GM23338 (cell line): ENCODE measurements around the gene POLR1A. TPM values are rescaled to one million over a fixed set of nuclear protein-coding genes. Genes with fewer than 3 reads are reported as not detected.

ENCODE experiments used
- ATAC-seq: fragments of 200-7000 bp; cut with Tn5 transposase; 3 replicates; pipeline ENCODE4 v1.9.1; 2020
- DNase-seq: peaks from one replicate; pipeline ENCODE4 v3.0.0-alpha.2; 2015; ENCODE audit warnings: low spot score
- H2AFZ ChIP-seq: fragments of 200-600 bp; sonication (generic); 2 replicates; pipeline ENCODE4 v1.8.0; 2016; ENCODE audit warnings: antibody characterized with exemption, mild to moderate bottlenecking, moderate library complexity
- H3F3A ChIP-seq: fragments of 200-600 bp; sonication (generic); replicated peaks from 2 replicates; pipeline ENCODE4 v1.8.0; 2017; ENCODE audit warnings: antibody characterized with exemption, mixed run types, low read depth
- H3K27ac ChIP-seq: fragments of 200-600 bp; sonication (generic); 2 replicates; pipeline ENCODE4 v1.6.1; 2016; ENCODE audit warnings: low read depth
- H3K27me3 ChIP-seq: fragments of 200-600 bp; sonication (generic); 2 replicates; pipeline ENCODE4 v1.8.0; 2016; ENCODE audit warnings: mild to moderate bottlenecking, mixed run types, moderate library complexity; ENCODE audit not compliant: insufficient read depth
- H3K36me3 ChIP-seq: fragments of 200-600 bp; sonication (generic); 2 replicates; pipeline ENCODE4 v1.8.0; 2016; ENCODE audit warnings: mild to moderate bottlenecking; ENCODE audit not compliant: insufficient read depth
- H3K4me1 ChIP-seq: fragments of 200-600 bp; sonication (generic); 2 replicates; pipeline ENCODE4 v1.8.0; 2016; ENCODE audit warnings: mild to moderate bottlenecking, moderate library complexity; ENCODE audit not compliant: insufficient read depth
- H3K4me2 ChIP-seq: fragments of 200-600 bp; sonication (generic); 2 replicates; pipeline ENCODE4 v1.7.1; 2017; ENCODE audit warnings: mixed run types
- H3K4me3 ChIP-seq: fragments of 200-600 bp; sonication (generic); 2 replicates; pipeline ENCODE4 v1.6.1; 2016; ENCODE audit warnings: mixed run types
- H3K79me2 ChIP-seq: fragments of 200-600 bp; sonication (generic); replicated peaks from 2 replicates; pipeline ENCODE4 v1.8.0; 2017; ENCODE audit warnings: mild to moderate bottlenecking; ENCODE audit not compliant: insufficient read depth
- H3K9me2 ChIP-seq: fragments of 200-600 bp; sonication (generic); 2 replicates; pipeline ENCODE4 v1.8.0; 2017; ENCODE audit not compliant: insufficient read depth
- H4K20me1 ChIP-seq: fragments of 200-600 bp; sonication (generic); replicated peaks from 2 replicates; pipeline ENCODE4 v1.8.0; 2017; ENCODE audit warnings: mild to moderate bottlenecking; ENCODE audit not compliant: insufficient read depth
- H3K27ac Mint-ChIP-seq: 2 replicates; pipeline ENCODE4 v1.8.0; 2020; ENCODE audit warnings: inconsistent platforms, mild to moderate bottlenecking, moderate library complexity, mixed read lengths
- H3K27me3 Mint-ChIP-seq: 3 replicates; pipeline ENCODE4 v1.8.0; 2022; ENCODE audit warnings: low read depth, mild to moderate bottlenecking, moderate library complexity, mixed read lengths, inconsistent platforms; ENCODE audit not compliant: insufficient read depth, poor library complexity
- H3K36me3 Mint-ChIP-seq: 3 replicates; pipeline ENCODE4 v1.8.0; 2021; ENCODE audit warnings: low read depth, mild to moderate bottlenecking, inconsistent platforms, moderate library complexity, mixed read lengths
- H3K4me1 Mint-ChIP-seq: 3 replicates; pipeline ENCODE4 v1.8.0; 2020; ENCODE audit warnings: mild to moderate bottlenecking, inconsistent platforms, mixed read lengths
- H3K4me3 Mint-ChIP-seq: 3 replicates; pipeline ENCODE4 v1.8.0; 2021; ENCODE audit warnings: moderate library complexity, mild to moderate bottlenecking, inconsistent platforms, mixed read lengths
- H3K9me3 Mint-ChIP-seq: 3 replicates; pipeline ENCODE4 v1.8.0; 2020; ENCODE audit warnings: moderate library complexity, mild to moderate bottlenecking, inconsistent platforms, mixed read lengths
- CREB1 ChIP-seq: fragments of 250-450 bp; sonication (Bioruptor Pico); IDR thresholded peaks from 2 replicates; pipeline ENCODE4 v1.5.0; 2020; ENCODE audit warnings: low read depth, mild to moderate bottlenecking, moderate library complexity
- CTCF ChIP-seq, 2 experiments: fragments of 200-600 bp in 1 of 2; sonication (generic) in 1 of 2; conservative IDR thresholded peaks; 2 replicates each; pipeline versions ENCODE4 v1.5.1 to v1.6.1; 2016 to 2017; ENCODE audit warnings: antibody characterized with exemption in 2 of 2, low read depth in 2 of 2, mild to moderate bottlenecking in 2 of 2, moderate library complexity in 1 of 2
- ETS1 ChIP-seq: IDR thresholded peaks from 2 replicates; pipeline ENCODE4 v1.6.1; 2016; ENCODE audit warnings: antibody characterized with exemption
- EZH2 ChIP-seq: fragments of 200-600 bp; sonication (generic); IDR thresholded peaks from one replicate; pipeline ENCODE4 v1.8.0; 2017; ENCODE audit warnings: antibody characterized with exemption, mild to moderate bottlenecking, low read depth; ENCODE audit not compliant: unreplicated experiment
- EZH2phosphoT487 ChIP-seq: fragments of 200-600 bp; sonication (generic); IDR thresholded peaks from one replicate; pipeline ENCODE4 v1.8.1; 2018; ENCODE audit warnings: antibody characterized with exemption; ENCODE audit not compliant: unreplicated experiment
- JUNB ChIP-seq: IDR thresholded peaks from one replicate; pipeline ENCODE4 v1.6.1; 2016; ENCODE audit warnings: antibody characterized with exemption; ENCODE audit not compliant: unreplicated experiment
- NANOG ChIP-seq: IDR thresholded peaks from 2 replicates; pipeline ENCODE4 v1.6.1; 2016; ENCODE audit warnings: antibody characterized with exemption, borderline replicate concordance
- POLR2AphosphoS5 ChIP-seq: IDR thresholded peaks from 2 replicates; pipeline ENCODE4 v1.6.1; 2016; ENCODE audit warnings: antibody characterized with exemption, low read depth
- STAT1 ChIP-seq: IDR thresholded peaks from one replicate; pipeline ENCODE4 v1.6.1; 2016; ENCODE audit warnings: antibody characterized with exemption; ENCODE audit not compliant: unreplicated experiment
- ZNF114 ChIP-seq: fragments of 250-450 bp; sonication (Bioruptor Pico); IDR thresholded peaks from 2 replicates; pipeline ENCODE4 v1.5.0; 2020; ENCODE audit warnings: mild to moderate bottlenecking, moderate library complexity
- ZNF331 ChIP-seq: fragments of 250-450 bp; sonication (Bioruptor Pico); IDR thresholded peaks from 2 replicates; pipeline ENCODE4 v1.5.0; 2020; ENCODE audit warnings: low read depth, mild to moderate bottlenecking, moderate library complexity
- polyA plus RNA-seq: library from polyadenylated mRNA; unstranded; fragments of >200 nt; fragmentation: Nextera tagmentation; extraction: Ambion mirVana; gene quantifications from 2 replicates; pipeline ENCODE4 v1.2.1, GENCODE V29; 2016
- total RNA-seq: library from RNA; depleted of rRNA; stranded (reverse); fragments of >200 nt; shearing (Covaris generic); gene quantifications from 2 replicates; pipeline ENCODE4 v1.2.3, GENCODE V29; 2014
- TF ChIP-seq, protein P1 (sequence below): fragments of 250-450 bp; sonication (Bioruptor Pico); IDR thresholded peaks from 2 replicates; pipeline ENCODE4 v1.5.0; 2020; ENCODE audit warnings: mild to moderate bottlenecking, moderate library complexity
- TF ChIP-seq, protein P2 (sequence below): IDR thresholded peaks from one replicate; pipeline ENCODE4 v1.6.1; 2018; ENCODE audit warnings: antibody characterized with exemption; ENCODE audit not compliant: unreplicated experiment

The POLR1A gene
- total and polyA plus RNA-seq, 2 experiments from 2014 or later: 13.8 to 43.2 TPM

- peaks cover 34% of the 10 kb centered on the region for H3K9me3 Mint-ChIP-seq
- no peak overlapping the region for H3K27ac Mint-ChIP-seq
- Histone ChIP-seq H3K36me3 (no peaks in the 10 kb centered on the region), H3K9me2 (peaks cover 3% of the 10 kb centered on the region; the same call in 1 of the 2 replicates), H3K4me2 (no peak overlapping the region), H3K27me3 (no peaks in the 10 kb centered on the region), H3K27ac (no peak overlapping the region), H3K4me3 (no peak overlapping the region), H3F3A (no peaks in the 10 kb centered on the region), H3K79me2 (no peaks in the 10 kb centered on the region), H3K4me1 (peaks cover 8% of the 10 kb centered on the region; the same call in 1 of the 2 replicates), H2AFZ (no peak overlapping the region), H4K20me1 (no peaks in the 10 kb centered on the region)
- TF ChIP-seq STAT1: no peak
- TF ChIP-seq POLR2AphosphoS5: no peak
- TF ChIP-seq, protein P1, sequence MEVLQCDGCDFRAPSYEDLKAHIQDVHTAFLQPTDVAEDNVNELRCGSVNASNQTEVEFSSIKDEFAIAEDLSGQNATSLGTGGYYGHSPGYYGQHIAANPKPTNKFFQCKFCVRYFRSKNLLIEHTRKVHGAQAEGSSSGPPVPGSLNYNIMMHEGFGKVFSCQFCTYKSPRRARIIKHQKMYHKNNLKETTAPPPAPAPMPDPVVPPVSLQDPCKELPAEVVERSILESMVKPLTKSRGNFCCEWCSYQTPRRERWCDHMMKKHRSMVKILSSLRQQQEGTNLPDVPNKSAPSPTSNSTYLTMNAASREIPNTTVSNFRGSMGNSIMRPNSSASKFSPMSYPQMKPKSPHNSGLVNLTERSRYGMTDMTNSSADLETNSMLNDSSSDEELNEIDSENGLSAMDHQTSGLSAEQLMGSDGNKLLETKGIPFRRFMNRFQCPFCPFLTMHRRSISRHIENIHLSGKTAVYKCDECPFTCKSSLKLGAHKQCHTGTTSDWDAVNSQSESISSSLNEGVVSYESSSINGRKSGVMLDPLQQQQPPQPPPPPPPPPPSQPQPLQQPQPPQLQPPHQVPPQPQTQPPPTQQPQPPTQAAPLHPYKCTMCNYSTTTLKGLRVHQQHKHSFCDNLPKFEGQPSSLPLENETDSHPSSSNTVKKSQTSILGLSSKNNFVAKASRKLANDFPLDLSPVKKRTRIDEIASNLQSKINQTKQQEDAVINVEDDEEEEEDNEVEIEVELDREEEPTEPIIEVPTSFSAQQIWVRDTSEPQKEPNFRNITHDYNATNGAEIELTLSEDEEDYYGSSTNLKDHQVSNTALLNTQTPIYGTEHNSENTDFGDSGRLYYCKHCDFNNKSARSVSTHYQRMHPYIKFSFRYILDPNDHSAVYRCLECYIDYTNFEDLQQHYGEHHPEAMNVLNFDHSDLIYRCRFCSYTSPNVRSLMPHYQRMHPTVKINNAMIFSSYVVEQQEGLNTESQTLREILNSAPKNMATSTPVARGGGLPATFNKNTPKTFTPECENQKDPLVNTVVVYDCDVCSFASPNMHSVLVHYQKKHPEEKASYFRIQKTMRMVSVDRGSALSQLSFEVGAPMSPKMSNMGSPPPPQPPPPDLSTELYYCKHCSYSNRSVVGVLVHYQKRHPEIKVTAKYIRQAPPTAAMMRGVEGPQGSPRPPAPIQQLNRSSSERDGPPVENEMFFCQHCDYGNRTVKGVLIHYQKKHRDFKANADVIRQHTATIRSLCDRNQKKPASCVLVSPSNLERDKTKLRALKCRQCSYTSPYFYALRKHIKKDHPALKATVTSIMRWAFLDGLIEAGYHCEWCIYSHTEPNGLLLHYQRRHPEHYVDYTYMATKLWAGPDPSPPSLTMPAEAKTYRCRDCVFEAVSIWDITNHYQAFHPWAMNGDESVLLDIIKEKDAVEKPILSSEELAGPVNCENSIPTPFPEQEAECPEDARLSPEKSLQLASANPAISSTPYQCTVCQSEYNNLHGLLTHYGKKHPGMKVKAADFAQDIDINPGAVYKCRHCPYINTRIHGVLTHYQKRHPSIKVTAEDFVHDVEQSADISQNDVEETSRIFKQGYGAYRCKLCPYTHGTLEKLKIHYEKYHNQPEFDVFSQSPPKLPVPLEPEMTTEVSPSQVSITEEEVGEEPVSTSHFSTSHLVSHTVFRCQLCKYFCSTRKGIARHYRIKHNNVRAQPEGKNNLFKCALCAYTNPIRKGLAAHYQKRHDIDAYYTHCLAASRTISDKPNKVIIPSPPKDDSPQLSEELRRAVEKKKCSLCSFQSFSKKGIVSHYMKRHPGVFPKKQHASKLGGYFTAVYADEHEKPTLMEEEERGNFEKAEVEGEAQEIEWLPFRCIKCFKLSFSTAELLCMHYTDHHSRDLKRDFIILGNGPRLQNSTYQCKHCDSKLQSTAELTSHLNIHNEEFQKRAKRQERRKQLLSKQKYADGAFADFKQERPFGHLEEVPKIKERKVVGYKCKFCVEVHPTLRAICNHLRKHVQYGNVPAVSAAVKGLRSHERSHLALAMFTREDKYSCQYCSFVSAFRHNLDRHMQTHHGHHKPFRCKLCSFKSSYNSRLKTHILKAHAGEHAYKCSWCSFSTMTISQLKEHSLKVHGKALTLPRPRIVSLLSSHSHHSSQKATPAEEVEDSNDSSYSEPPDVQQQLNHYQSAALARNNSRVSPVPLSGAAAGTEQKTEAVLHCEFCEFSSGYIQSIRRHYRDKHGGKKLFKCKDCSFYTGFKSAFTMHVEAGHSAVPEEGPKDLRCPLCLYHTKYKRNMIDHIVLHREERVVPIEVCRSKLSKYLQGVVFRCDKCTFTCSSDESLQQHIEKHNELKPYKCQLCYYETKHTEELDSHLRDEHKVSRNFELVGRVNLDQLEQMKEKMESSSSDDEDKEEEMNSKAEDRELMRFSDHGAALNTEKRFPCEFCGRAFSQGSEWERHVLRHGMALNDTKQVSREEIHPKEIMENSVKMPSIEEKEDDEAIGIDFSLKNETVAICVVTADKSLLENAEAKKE (CRISPR knock-in tag): no peak
- no peak for TF ChIP-seq EZH2
- TF ChIP-seq CTCF (conservative IDR thresholded peaks at IDR 0.05; ENCODE audit: low read depth in 2 of 2): no peak
- TF ChIP-seq ZNF114 (CRISPR knock-in tag): no peak
- TF ChIP-seq ETS1: no peak
- TF ChIP-seq EZH2phosphoT487: no peak
- TF ChIP-seq, protein P2, sequence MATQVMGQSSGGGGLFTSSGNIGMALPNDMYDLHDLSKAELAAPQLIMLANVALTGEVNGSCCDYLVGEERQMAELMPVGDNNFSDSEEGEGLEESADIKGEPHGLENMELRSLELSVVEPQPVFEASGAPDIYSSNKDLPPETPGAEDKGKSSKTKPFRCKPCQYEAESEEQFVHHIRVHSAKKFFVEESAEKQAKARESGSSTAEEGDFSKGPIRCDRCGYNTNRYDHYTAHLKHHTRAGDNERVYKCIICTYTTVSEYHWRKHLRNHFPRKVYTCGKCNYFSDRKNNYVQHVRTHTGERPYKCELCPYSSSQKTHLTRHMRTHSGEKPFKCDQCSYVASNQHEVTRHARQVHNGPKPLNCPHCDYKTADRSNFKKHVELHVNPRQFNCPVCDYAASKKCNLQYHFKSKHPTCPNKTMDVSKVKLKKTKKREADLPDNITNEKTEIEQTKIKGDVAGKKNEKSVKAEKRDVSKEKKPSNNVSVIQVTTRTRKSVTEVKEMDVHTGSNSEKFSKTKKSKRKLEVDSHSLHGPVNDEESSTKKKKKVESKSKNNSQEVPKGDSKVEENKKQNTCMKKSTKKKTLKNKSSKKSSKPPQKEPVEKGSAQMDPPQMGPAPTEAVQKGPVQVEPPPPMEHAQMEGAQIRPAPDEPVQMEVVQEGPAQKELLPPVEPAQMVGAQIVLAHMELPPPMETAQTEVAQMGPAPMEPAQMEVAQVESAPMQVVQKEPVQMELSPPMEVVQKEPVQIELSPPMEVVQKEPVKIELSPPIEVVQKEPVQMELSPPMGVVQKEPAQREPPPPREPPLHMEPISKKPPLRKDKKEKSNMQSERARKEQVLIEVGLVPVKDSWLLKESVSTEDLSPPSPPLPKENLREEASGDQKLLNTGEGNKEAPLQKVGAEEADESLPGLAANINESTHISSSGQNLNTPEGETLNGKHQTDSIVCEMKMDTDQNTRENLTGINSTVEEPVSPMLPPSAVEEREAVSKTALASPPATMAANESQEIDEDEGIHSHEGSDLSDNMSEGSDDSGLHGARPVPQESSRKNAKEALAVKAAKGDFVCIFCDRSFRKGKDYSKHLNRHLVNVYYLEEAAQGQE: no peak
- TF ChIP-seq NANOG: no peak
- no peak for TF ChIP-seq ZNF331 (CRISPR knock-in tag)
- no peak for TF ChIP-seq JUNB
- no peak for TF ChIP-seq CREB1 (CRISPR knock-in tag)
- ATAC-seq: no peak
- peaks cover 2% of the 10 kb centered on the region for H3K27me3 Mint-ChIP-seq
- no peak overlapping the region for H3K4me3 Mint-ChIP-seq
- peaks cover 11% of the 10 kb centered on the region for H3K4me1 Mint-ChIP-seq
- peaks cover 3% of the 10 kb centered on the region; the same call in 1 of the 3 replicates for H3K36me3 Mint-ChIP-seq
- DNase-seq: no peak
These were observed 102.6 kb downstream of the POLR1A start for GRCh38 chr2:86003104-86003503.
